GM23248 (cell line): ENCODE measurements around the gene XRCC4. TPM values are rescaled to one million over a fixed set of nuclear protein-coding genes. Genes with fewer than 3 reads are reported as not detected.
"Not testable (repeated sequence)": the region's sequence is repeated elsewhere in the genome, so short reads cannot be mapped to it uniquely, and the experiment has no call there.

ENCODE experiments used
- DNase-seq: peaks from one replicate; pipeline ENCODE4 v3.0.0-alpha.2; 2015
- H2AFZ ChIP-seq: fragments of 200-600 bp; sonication (generic); 2 replicates; pipeline ENCODE4 v1.6.1; 2016; ENCODE audit warnings: antibody characterized with exemption
- H3F3A ChIP-seq: fragments of 200-600 bp; sonication (generic); 2 replicates; pipeline ENCODE4 v1.6.1; 2016; ENCODE audit warnings: mild to moderate bottlenecking, antibody characterized with exemption, mixed run types; ENCODE audit not compliant: insufficient read depth
- H3K27ac ChIP-seq: fragments of 200-600 bp; sonication (generic); 2 replicates; pipeline ENCODE4 v1.5.1; 2016; ENCODE audit warnings: mild to moderate bottlenecking
- H3K27me3 ChIP-seq: fragments of 200-600 bp; sonication (generic); replicated peaks from 2 replicates; pipeline ENCODE4 v1.6.1; 2016; ENCODE audit warnings: mild to moderate bottlenecking; ENCODE audit not compliant: insufficient read depth
- H3K36me3 ChIP-seq: fragments of 200-600 bp; sonication (generic); 2 replicates; pipeline ENCODE4 v1.6.1; 2016; ENCODE audit warnings: low read depth, mild to moderate bottlenecking
- H3K4me1 ChIP-seq: fragments of 200-600 bp; sonication (generic); 2 replicates; pipeline ENCODE4 v1.6.1; 2016; ENCODE audit warnings: mild to moderate bottlenecking; ENCODE audit not compliant: insufficient read depth
- H3K4me2 ChIP-seq: fragments of 200-600 bp; sonication (generic); one replicate; pipeline ENCODE4 v1.6.1; 2016; ENCODE audit warnings: mild to moderate bottlenecking; ENCODE audit not compliant: unreplicated experiment
- H3K4me3 ChIP-seq: fragments of 200-600 bp; sonication (generic); 2 replicates; pipeline ENCODE4 v1.5.1; 2016; ENCODE audit warnings: mild to moderate bottlenecking
- H3K79me2 ChIP-seq: fragments of 200-600 bp; sonication (generic); 2 replicates; pipeline ENCODE4 v1.6.1; 2016; ENCODE audit warnings: mild to moderate bottlenecking; ENCODE audit not compliant: insufficient read depth
- H3K9ac ChIP-seq: fragments of 200-600 bp; sonication (generic); 2 replicates; pipeline ENCODE4 v1.6.1; 2016; ENCODE audit warnings: mild to moderate bottlenecking
- H3K9me2 ChIP-seq: fragments of 200-600 bp; sonication (generic); 2 replicates; pipeline ENCODE4 v1.6.1; 2016; ENCODE audit warnings: mixed run types, mild to moderate bottlenecking, moderate library complexity; ENCODE audit not compliant: insufficient read depth
- H3K9me3 ChIP-seq: fragments of 200-600 bp; sonication (generic); one replicate; pipeline ENCODE4 v1.6.1; 2017; ENCODE audit warnings: low read depth
- H4K20me1 ChIP-seq: fragments of 200-600 bp; sonication (generic); 2 replicates; pipeline ENCODE4 v1.6.0; 2016; ENCODE audit not compliant: insufficient read depth
- EZH2 ChIP-seq: fragments of 200-600 bp; sonication (generic); IDR thresholded peaks from 2 replicates; pipeline ENCODE4 v1.6.1; 2018; ENCODE audit warnings: antibody characterized with exemption, mild to moderate bottlenecking; ENCODE audit not compliant: insufficient read depth, poor library complexity, severe bottlenecking
- EZH2phosphoT487 ChIP-seq: fragments of 200-600 bp; sonication (generic); IDR thresholded peaks from 2 replicates; pipeline ENCODE4 v1.6.1; 2018; ENCODE audit warnings: antibody characterized with exemption, moderate library complexity, mild to moderate bottlenecking, low read depth; ENCODE audit not compliant: insufficient read depth
- WGBS, 2 experiments: methylation state at CpG; one replicate each; pipeline ENCODE4 v1.1.6; 2015 to 2017; ENCODE audit warnings: low lambda C conversion rate in 2 of 2, low coverage in 1 of 2; ENCODE audit errors: missing lambda C conversion rate in 2 of 2; 5-methylcytosine and 5-hydroxymethylcytosine counted together
- in situ Hi-C: fragments of 300-500 bp; cut with MboI; formaldehyde crosslinking; loops from 2 replicates; pipeline ENCODE4 v1.15.0; 2020
- polyA plus RNA-seq: library from polyadenylated mRNA; unstranded; fragments of >200 nt; fragmentation: Nextera tagmentation; extraction: Ambion mirVana; gene quantifications from 2 replicates; pipeline ENCODE4 v1.2.1, GENCODE V29; 2016
- total RNA-seq: library from RNA; depleted of rRNA; stranded (reverse); fragments of >200 nt; shearing (Covaris generic); gene quantifications from 2 replicates; pipeline ENCODE4 v1.2.3, GENCODE V29; 2014

The XRCC4 gene
- total and polyA plus RNA-seq, 2 experiments from 2014 or later = 11.5 to 11.7 TPM

- 93 to 96% methylated on average over 6 of the region's 6 CpGs for WGBS, 2 experiments
- H3K9me3 ChIP-seq = no peaks in the 10 kb centered on the region
Observed at GRCh38 chr5:83345423-83345822, 268.1 kb downstream of the XRCC4 start.

GRCh38 chr5:83348281-83348780 lies 271.0 kb downstream of the XRCC4 start:
- H3K36me3 ChIP-seq = no peaks in the 10 kb centered on the region
- WGBS, 2 experiments = 94 to 100% methylated on average over 2 of the region's 2 CpGs
- no peaks in the 10 kb centered on the region for H3K4me1 ChIP-seq
- TF ChIP-seq EZH2 (no peak), EZH2phosphoT487 (no peak)
- no peak overlapping the region for H3K4me2 ChIP-seq
- no peaks in the 10 kb centered on the region for H3K27me3 ChIP-seq
- H3F3A ChIP-seq = no peaks in the 10 kb centered on the region
- H3K9me2 ChIP-seq = no peaks in the 10 kb centered on the region
- DNase-seq = no peak
- no peaks in the 10 kb centered on the region for H3K9me3 ChIP-seq
- no peaks in the 10 kb centered on the region for H4K20me1 ChIP-seq
- no peak overlapping the region for H3K4me3 ChIP-seq
- in situ Hi-C loops = no loop called here
- H3K9ac ChIP-seq = no peak overlapping the region
- no peaks in the 10 kb centered on the region for H3K79me2 ChIP-seq
- no peak overlapping the region for H2AFZ ChIP-seq
- H3K27ac ChIP-seq = no peak overlapping the region

More at GRCh38 chr5:83345423-83345822, 268.1 kb downstream of the XRCC4 start:
- Histone ChIP-seq H3K27me3 (no peaks in the 10 kb centered on the region), H3K9ac (no peak overlapping the region), H3K4me2 (no peak overlapping the region), H3K36me3 (no peaks in the 10 kb centered on the region), H2AFZ (no peak overlapping the region), H3K79me2 (no peaks in the 10 kb centered on the region), H3K4me3 (no peak overlapping the region), H3K4me1 (peaks cover 5% of the 10 kb centered on the region; the same call in 1 of the 2 replicates), H3K27ac (no peak overlapping the region), H4K20me1 (no peaks in the 10 kb centered on the region), H3K9me2 (no peaks in the 10 kb centered on the region), H3F3A (no peaks in the 10 kb centered on the region)
- DNase-seq = no peak
- no peak for TF ChIP-seq EZH2phosphoT487
- TF ChIP-seq EZH2 = no peak
- in situ Hi-C loops = no loop called here

- H3K9me3 ChIP-seq = no peaks in the 10 kb centered on the region
- no peak overlapping the region for H3K4me2 ChIP-seq
- no peaks in the 10 kb centered on the region for H3K36me3 ChIP-seq
- TF ChIP-seq EZH2 = no peak
- no peak for TF ChIP-seq EZH2phosphoT487
- no peak overlapping the region for H3K9ac ChIP-seq
- no peaks in the 10 kb centered on the region; the same call in 1 of the 2 replicates for H3K9me2 ChIP-seq
- no peak for DNase-seq
- no peaks in the 10 kb centered on the region for H4K20me1 ChIP-seq
- H3K27ac ChIP-seq = no peak overlapping the region
- no peaks in the 10 kb centered on the region for H3K79me2 ChIP-seq
- 69 to 81% methylated on average over 3 of the region's 3 CpGs for WGBS, 2 experiments
- H2AFZ ChIP-seq = no peak overlapping the region
- H3K4me1 ChIP-seq = no peaks in the 10 kb centered on the region
- H3K4me3 ChIP-seq = no peak overlapping the region
- no peaks in the 10 kb centered on the region for H3F3A ChIP-seq
- in situ Hi-C loops = no loop called here
- H3K27me3 ChIP-seq = no peaks in the 10 kb centered on the region
Observed at GRCh38 chr5:83353231-83353630, 275.9 kb downstream of the XRCC4 start.

GRCh38 chr5:83353774-83354173 lies 276.4 kb downstream of the XRCC4 start:
- Histone ChIP-seq H2AFZ (no peak overlapping the region), H3K36me3 (no peaks in the 10 kb centered on the region), H3K9ac (no peak overlapping the region), H3K4me1 (no peaks in the 10 kb centered on the region), H4K20me1 (no peaks in the 10 kb centered on the region), H3F3A (no peaks in the 10 kb centered on the region), H3K4me2 (no peak overlapping the region), H3K9me3 (no peaks in the 10 kb centered on the region), H3K27me3 (no peaks in the 10 kb centered on the region), H3K79me2 (no peaks in the 10 kb centered on the region), H3K4me3 (no peak overlapping the region), H3K27ac (no peak overlapping the region), H3K9me2 (no peaks in the 10 kb centered on the region; the same call in 1 of the 2 replicates)
- in situ Hi-C loops = no loop called here
- TF ChIP-seq EZH2phosphoT487 (no peak), EZH2 (no peak)
- WGBS, 2 experiments = 79 to 91% methylated on average over 1 of the region's 1 CpG
- no peak for DNase-seq

- Histone ChIP-seq H3K27me3 (no peaks in the 10 kb centered on the region), H2AFZ (no peak overlapping the region), H3K4me1 (no peaks in the 10 kb centered on the region), H3K4me3 (no peak overlapping the region), H3K9me3 (no peaks in the 10 kb centered on the region), H3K36me3 (no peaks in the 10 kb centered on the region), H3K79me2 (no peaks in the 10 kb centered on the region), H3F3A (no peaks in the 10 kb centered on the region), H3K27ac (no peak overlapping the region), H3K9me2 (no peaks in the 10 kb centered on the region; the same call in 1 of the 2 replicates), H3K9ac (no peak overlapping the region), H4K20me1 (no peaks in the 10 kb centered on the region), H3K4me2 (no peak overlapping the region)
- WGBS, 2 experiments = 57 to 58% methylated on average over 2 of the region's 2 CpGs
- no peak for DNase-seq
- in situ Hi-C loops = no loop called here
- TF ChIP-seq EZH2 (no peak), EZH2phosphoT487 (no peak)
Observed at GRCh38 chr5:83354958-83355357, 277.6 kb downstream of the XRCC4 start.

GRCh38 chr5:83355482-83356014 lies 278.2 kb downstream of the XRCC4 start:
- in situ Hi-C loops, H4K20me1 ChIP-seq, H3K27ac ChIP-seq, H3K4me3 ChIP-seq, H3K9me3 ChIP-seq, H3K4me2 ChIP-seq, H3F3A ChIP-seq, DNase-seq, H3K9me2 ChIP-seq, H3K4me1 ChIP-seq, H3K79me2 ChIP-seq, H3K9ac ChIP-seq, H3K36me3 ChIP-seq, H3K27me3 ChIP-seq, H2AFZ ChIP-seq: not testable (repeated sequence)
- WGBS, 2 experiments = 64 to 71% methylated on average over 4 of the region's 4 CpGs
